ENCODE data around the gene ARHGEF37. TPM values are rescaled to one million over a fixed set of nuclear protein-coding genes. Genes with fewer than 3 reads are reported as not detected.

Gene ARHGEF37
- total and polyA plus RNA-seq, 2 of the 8 experiments (the other 6 are each of a cell fraction or from before 2014, with no cell fraction given): 0.21 to 0.48 TPM

DNA sequence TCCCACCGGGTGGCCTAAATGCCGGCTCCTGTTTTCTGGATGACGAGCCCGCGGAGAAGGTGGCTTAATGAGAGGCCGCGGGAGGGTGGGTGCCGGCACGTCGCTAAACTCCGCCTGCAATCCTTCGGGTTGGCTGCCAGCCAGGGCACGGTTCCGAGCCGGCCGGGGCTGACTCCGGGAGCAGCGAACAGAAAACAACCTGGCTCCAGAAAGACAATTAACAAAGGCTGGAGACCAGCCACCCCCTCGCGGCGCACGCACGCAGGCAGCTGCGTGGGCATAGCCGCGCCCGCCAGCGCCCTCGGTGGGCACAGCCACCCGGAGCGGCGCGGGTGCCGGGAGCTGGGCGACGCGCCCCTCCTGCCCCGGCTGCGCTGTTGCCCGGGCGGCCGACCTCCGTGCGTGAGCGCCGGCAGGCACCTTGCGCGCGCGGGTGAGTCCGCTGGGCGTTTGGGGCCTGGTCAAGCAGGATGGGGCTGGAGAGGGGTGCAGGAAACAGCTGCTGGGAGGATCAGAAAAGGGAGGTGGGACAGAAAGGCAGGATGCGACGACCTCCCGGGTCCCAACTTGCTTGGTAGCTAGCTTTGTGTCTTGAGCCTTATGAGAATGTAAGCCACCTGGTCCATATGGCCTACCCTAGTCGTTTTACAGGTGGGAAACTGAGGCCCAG, at the start of gene ARHGEF37 (continued):
- no peak for TF ChIP-seq BCL11A (IDR thresholded peaks at IDR 0.05; ENCODE audit: low read depth in 2 of 2, low read length in 2 of 2)
- TF ChIP-seq YY1 (IDR thresholded peaks at IDR 0.05; ENCODE audit: low read depth, low read length): no peak
- TF ChIP-seq NANOG (IDR thresholded peaks at IDR 0.05; ENCODE audit: insufficient read depth, low read depth, low read length, poor library complexity, severe bottlenecking): no peak
- no peak for TF ChIP-seq SAP30 (IDR thresholded peaks at IDR 0.05; ENCODE audit: insufficient read depth, insufficient replicate concordance, low read length)
- TF ChIP-seq, protein P1, sequence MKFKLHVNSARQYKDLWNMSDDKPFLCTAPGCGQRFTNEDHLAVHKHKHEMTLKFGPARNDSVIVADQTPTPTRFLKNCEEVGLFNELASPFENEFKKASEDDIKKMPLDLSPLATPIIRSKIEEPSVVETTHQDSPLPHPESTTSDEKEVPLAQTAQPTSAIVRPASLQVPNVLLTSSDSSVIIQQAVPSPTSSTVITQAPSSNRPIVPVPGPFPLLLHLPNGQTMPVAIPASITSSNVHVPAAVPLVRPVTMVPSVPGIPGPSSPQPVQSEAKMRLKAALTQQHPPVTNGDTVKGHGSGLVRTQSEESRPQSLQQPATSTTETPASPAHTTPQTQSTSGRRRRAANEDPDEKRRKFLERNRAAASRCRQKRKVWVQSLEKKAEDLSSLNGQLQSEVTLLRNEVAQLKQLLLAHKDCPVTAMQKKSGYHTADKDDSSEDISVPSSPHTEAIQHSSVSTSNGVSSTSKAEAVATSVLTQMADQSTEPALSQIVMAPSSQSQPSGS (IDR thresholded peaks at IDR 0.05; ENCODE audit: low read length): no peak
- TF ChIP-seq, protein P2, sequence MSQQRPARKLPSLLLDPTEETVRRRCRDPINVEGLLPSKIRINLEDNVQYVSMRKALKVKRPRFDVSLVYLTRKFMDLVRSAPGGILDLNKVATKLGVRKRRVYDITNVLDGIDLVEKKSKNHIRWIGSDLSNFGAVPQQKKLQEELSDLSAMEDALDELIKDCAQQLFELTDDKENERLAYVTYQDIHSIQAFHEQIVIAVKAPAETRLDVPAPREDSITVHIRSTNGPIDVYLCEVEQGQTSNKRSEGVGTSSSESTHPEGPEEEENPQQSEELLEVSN (IDR thresholded peaks at IDR 0.05): no peak
- TF ChIP-seq JUN (IDR thresholded peaks at IDR 0.05; ENCODE audit: low read depth, low read length): no peak
- no peak for TF ChIP-seq POU5F1 (IDR thresholded peaks at IDR 0.05; ENCODE audit: low read depth, low read length)
- TF ChIP-seq, protein P3, sequence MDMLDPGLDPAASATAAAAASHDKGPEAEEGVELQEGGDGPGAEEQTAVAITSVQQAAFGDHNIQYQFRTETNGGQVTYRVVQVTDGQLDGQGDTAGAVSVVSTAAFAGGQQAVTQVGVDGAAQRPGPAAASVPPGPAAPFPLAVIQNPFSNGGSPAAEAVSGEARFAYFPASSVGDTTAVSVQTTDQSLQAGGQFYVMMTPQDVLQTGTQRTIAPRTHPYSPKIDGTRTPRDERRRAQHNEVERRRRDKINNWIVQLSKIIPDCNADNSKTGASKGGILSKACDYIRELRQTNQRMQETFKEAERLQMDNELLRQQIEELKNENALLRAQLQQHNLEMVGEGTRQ (IDR thresholded peaks at IDR 0.05; ENCODE audit: low read length): no peak
- TF ChIP-seq BACH1 (IDR thresholded peaks at IDR 0.05; ENCODE audit: low read length): no peak
- no peak for TF ChIP-seq CHD2 (IDR thresholded peaks at IDR 0.05; ENCODE audit: low read length)
- TF ChIP-seq POLR2AphosphoS5 (IDR thresholded peaks at IDR 0.05; ENCODE audit: low read depth, low read length): no peak
- TF ChIP-seq NRF1 (IDR thresholded peaks at IDR 0.05; ENCODE audit: low read depth, low read length): no peak
- TF ChIP-seq CHD1 (IDR thresholded peaks at IDR 0.05; ENCODE audit: low read depth, low read length): no peak
